Measurements from ENCODE around the gene KNL1.
"Not testable (repeated sequence)": the region's sequence is repeated elsewhere in the genome, so short reads cannot be mapped to it uniquely, and the experiment has no call there.

Gene KNL1

DNA sequence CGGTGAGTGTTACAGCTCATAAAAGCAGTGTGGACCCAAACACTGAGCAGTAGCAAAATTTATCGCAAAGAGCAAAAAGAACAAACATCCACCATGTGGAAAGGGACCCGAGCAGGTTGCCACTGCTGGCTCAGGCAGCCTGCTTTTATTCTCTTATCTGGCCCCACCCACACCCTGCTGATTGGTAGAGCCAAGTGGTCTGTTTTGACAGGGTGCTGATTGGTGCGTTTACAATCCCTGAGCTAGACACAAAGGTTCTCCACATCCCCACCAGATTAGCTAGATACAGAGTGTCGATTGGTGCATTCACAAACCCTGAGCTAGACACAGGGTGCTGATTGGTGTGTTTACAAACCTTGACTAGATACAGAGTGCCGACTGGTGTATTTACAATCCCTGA is 82.2 kb downstream of the KNL1 start:
- DNase-seq = not testable (repeated sequence)

GRCh38 chr15:40676906-40677305 is 82.9 kb downstream of the KNL1 start:
- not testable (repeated sequence) for DNase-seq

- no peak for DNase-seq
Measured at GRCh38 chr15:40680151-40680550, 86.1 kb downstream of the KNL1 start.

DNA sequence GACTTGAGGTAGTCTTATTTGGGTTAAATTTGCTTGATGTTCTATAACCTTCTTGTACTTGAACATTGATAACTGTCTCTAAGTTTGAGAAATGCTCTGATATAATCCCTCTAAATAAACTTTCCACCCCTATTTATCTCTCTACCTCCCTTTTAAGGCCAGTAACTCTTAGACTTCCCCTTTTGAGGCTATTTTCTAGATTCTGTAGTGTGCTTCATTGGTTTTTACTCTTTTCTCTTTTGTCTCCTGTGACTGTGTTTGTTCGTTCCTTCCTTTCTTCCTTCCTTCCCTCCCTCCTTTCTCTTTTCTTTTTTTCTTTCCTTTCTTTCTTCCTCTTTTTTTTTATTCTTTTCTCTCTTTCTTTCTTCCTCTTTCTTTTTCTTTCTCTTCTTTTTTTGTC is 86.9 kb downstream of the KNL1 start:
- DNase-seq = not testable (repeated sequence)

DNA sequence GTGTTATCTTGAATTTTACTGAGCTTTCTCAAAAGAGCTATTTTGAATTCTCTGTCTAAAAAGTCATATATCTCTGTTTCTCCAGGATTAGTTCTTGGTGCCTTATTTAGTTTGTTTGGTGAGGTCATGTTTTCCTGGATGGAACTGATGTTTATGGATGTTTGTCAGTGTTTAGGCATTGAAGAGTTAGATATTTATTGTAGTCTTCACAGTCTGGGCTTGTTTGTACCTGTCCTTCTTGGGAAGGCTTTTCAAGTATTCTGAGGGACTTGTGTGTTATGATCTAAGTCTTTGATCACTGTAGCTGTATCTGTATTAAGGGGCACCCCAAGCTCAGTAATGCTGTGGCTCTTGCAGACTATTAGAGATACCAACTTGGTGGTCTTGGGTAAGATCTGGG is 90.3 kb downstream of the KNL1 start:
- DNase-seq = no peak

DNA sequence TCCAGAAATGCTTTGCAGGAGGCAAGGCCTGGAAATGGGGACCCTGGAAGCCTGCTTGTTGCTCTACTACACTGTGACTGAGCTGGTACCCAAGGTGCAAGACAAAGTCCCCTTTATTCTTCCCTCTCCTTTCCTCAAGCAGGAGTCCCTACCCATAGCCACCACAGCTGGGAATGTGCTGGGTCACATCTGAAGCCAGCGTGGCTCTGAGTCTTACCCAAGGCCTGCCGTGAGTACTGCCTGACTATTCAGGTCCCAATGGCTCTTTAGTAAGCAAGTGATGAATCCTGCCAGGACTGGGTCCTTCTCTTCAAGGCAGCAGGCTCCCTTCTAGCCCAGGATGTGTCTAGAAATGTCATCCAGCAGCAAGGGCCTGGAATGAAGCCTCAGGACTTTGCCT is 91.3 kb downstream of the KNL1 start:
- no peak for DNase-seq

DNA sequence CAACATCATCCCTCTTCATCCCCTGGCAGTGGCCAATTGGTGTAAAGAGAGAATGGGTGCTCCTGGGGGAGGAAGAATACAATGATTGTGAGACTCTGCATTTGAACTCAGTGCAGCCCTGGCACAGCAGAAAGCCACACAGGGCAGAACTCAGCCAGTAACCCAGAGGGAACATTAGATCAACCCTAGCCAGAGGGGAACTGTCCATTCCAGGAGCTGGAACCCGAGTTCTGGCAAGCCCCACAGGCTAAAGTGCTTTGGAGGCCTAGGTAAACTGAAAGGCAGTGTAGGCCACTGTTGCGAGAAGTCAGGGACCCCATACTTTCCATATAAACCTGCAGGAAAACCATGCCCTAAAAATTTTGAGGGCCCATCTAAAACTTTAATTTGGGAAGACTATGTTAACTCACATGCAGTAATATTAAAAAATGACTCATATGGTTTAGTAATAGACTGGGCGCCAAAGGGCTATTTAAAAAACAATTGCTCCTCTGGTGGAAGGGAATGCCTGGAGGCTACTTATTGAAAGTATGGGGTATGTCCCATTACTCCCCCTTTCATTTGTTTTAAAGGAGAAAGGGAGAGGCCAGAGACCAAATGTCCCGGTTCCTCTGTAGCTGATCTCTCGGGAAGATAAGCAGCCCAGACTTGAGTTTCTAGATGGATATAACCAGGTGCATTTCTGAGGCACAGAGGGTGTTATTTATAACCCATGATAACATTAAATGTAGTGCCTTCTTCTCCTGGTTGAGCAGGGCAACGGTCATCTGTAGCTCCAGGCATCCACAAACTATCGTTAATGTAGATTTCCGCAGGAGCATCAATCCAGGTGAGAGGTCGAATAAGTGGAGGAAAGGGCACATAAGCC is 95.1 kb downstream of the KNL1 start:
- DNase-seq = no peak

DNA sequence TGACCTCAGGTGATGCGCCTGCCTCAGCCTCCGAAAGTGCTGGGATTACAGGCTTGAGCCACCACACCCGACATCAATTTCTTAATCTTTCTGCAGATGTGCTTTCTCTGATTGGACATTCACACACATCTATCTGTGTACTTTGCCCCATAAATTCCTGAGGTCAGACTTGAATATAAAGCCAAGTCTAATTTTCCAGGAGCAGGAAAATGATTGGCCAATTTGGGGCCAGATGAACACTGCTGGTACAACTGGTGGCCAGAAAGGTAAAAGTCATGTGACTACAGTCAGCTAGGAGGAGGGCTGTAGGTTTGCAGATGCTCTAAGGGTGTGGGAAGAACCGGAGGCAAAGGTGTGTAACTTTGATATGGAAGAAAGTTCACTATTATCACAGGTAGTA is 97.7 kb downstream of the KNL1 start:
- DNase-seq = no peak

DNA sequence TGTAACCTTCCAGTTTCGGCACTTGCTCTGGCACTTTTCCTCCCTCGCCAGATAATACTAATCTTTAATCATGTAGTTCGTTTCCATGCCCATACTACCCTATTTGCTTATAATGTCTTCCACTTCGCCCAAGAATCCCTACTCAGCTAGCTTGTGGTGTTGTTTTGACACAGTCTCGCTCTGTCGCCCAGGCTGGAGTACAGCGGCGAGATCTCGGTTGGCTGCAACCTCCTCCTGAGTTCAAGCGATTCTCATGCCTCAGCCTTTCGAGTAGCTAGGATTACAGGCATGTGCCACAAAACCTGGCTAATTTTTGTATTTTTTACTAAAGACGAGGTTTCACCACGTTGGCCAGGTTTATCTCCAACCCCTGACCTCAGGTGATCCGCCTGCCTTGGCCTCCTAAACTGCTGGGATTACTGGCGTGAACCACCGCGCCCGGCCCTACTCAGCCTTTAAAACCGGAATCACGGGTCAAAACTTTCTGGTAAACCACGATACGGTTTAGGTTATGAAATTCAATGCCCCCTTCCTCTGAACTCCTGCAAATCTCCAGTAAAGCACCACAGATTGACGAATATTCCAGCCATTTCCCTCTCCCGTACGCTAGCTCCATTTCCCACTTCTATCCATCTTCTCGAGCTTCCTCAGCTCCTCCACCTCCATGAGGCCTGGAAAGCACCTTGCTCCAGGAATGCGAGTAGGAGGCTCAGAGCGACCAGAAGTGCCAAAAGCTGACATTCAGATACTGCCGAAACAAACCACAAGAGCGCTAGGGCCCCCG is 100.0 kb downstream of the KNL1 start:
- DNase-seq = no peak

- DNase-seq = peak; percentile 71 to 88
Measured at GRCh38 chr15:40694688-40695468, 100.8 kb downstream of the KNL1 start, which contains the start of gene RAD51. RAD51 (plus strand) TSS chr15:40695174; CDS start chr15:40698759, 3,585 bp downstream.

- peak in 1 of 2 experiments; percentile 26 for DNase-seq
Measured at GRCh38 chr15:40695469-40695890, 101.4 kb downstream of the KNL1 start.

- DNase-seq = no peak
Measured at GRCh38 chr15:40696228-40696627, 102.2 kb downstream of the KNL1 start.

GRCh38 chr15:40697916-40698315 is 103.9 kb downstream of the KNL1 start:
- no peak for DNase-seq

GRCh38 chr15:40702077-40702476 is 108.0 kb downstream of the KNL1 start:
- DNase-seq = no peak

GRCh38 chr15:40706121-40706520 is 112.1 kb downstream of the KNL1 start:
- no peak for DNase-seq

All from SW 1271 (cell line).